Measurements from ENCODE around the gene PARD6A.
"Not testable (repeated sequence)": the region's sequence is repeated elsewhere in the genome, so short reads cannot be mapped to it uniquely, and the experiment has no call there.

Gene PARD6A

GRCh38 chr16:67685388-67686112 is 24.8 kb downstream of the PARD6A start:
- no peak for DNase-seq

GRCh38 chr16:67693517-67694285 is 32.9 kb downstream of the PARD6A start:
- not testable (repeated sequence) for DNase-seq

- DNase-seq, result no peak
Observed at GRCh38 chr16:67694611-67695010, 33.9 kb downstream of the PARD6A start.

GRCh38 chr16:67697422-67698185 is 36.8 kb downstream of the PARD6A start:
- DNase-seq, result no peak

GRCh38 chr16:67699265-67699664 is 38.5 kb downstream of the PARD6A start:
- no peak for DNase-seq

- no peak for DNase-seq
Observed at GRCh38 chr16:67701420-67701819, 40.7 kb downstream of the PARD6A start.

- DNase-seq, result no peak
Observed at GRCh38 chr16:67702130-67702529, 41.4 kb downstream of the PARD6A start.

- DNase-seq, result no peak
Observed at GRCh38 chr16:67703626-67704025, 42.9 kb downstream of the PARD6A start.

- no peak for DNase-seq
Observed at GRCh38 chr16:67704110-67704509, 43.4 kb downstream of the PARD6A start.

- no peak for DNase-seq
Observed at GRCh38 chr16:67707210-67707609, 46.5 kb downstream of the PARD6A start.

GRCh38 chr16:67707790-67708189 is 47.0 kb downstream of the PARD6A start:
- no peak for DNase-seq

- no peak for DNase-seq
Observed at GRCh38 chr16:67708368-67708771, 47.6 kb downstream of the PARD6A start.

GRCh38 chr16:67709050-67709449 is 48.3 kb downstream of the PARD6A start:
- no peak for DNase-seq

- no peak for DNase-seq
Observed at GRCh38 chr16:67710607-67711006, 49.8 kb downstream of the PARD6A start.

Measured in anterior cingulate cortex (tissue), 58 donors.